HG03103 (cell line): ENCODE data around the gene PDE4DIP.
A peak's percentile ranks its signal among the peaks of the same experiment; 100 is the strongest.
"Not testable (repeated sequence)": the region's sequence is repeated elsewhere in the genome, so short reads cannot be mapped to it uniquely, and the experiment has no call there.

Experiments
- ATAC-seq: cut with Tn5 transposase; IDR thresholded peaks from one replicate; pipeline ENCODE4 v1.9.1; 2021; ENCODE audit warnings: low read depth; ENCODE audit not compliant: unreplicated experiment

Gene PDE4DIP

DNA sequence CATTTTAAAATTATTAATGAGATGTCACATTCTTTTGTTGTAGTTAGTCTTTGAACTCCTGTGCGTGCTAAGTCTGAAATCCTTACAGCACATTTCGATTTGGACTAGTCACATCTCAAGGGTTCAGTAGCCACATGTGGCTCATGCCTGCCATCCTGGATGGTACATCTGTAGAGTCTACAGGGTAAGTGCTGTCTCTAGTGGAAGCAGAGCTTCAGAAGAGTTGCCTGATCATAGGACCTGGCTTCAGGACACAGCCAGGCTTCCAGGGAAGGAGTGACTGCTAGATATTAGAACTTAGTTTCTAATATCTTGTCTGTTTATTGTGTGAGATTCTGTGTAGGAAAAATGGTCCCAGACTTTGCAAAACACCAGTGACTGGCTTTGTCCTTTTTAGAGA, 72.0 kb downstream of the PDE4DIP start:
- ATAC-seq = not testable (repeated sequence)

DNA sequence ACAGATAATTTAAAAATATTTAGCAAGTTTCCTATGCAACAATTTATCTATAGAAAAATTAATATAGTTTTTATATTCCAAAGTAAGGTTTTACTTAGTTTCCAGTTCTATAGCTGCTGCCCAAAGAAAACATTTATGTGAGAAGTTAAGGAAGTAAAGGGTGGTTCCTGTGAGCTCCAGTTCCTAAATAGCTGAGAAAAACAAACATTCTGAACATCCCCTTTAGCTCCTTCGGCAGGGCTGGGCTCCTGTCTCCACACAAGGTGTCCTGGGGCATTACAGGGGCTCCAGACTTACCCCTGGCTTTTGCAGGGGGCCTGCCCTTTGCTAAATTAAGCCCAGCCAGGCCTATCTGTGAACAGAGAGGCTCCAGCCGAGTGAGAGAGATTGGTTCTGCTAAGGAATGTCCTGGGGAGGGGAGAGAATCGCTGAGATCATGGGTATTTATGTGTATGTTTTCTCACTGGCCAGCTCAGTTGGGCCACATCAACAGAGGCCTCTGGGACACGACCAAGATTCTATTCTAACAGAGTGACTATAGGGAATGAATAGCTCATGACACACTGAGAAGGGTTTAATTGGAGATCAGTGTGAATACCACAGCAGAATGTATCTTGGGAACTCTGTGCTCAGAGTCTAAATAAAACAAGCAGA, 72.6 kb downstream of the PDE4DIP start:
- ATAC-seq = not testable (repeated sequence)

DNA sequence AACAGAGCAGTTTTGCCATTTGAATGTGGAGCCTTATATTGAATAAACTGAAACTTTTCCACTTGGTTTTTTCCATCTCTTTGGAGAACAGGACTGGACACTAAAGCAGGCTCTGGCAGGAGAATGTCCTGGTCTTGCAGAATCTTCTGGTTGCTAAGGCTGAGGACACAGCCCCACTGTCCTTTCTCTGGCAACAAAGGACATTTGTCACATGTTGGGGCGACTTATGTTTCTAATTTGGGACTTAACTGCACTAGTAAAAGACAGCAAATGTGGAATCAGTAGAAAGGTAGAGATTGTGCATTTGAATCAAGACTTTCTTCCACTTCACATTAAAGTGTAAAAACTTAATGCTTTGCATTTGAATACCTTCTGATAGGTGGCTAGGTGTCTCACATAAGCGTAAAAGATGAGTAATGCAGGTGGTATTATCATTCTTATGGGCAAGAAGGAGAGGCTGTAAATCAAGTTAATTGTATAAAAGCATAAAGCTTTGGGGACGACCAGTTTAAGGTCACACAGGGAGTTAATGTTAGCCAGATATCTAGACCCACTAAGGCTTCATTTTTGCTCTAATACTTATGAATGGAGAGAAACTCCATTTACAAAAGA, 74.7 kb downstream of the PDE4DIP start:
- not testable (repeated sequence) for ATAC-seq

DNA sequence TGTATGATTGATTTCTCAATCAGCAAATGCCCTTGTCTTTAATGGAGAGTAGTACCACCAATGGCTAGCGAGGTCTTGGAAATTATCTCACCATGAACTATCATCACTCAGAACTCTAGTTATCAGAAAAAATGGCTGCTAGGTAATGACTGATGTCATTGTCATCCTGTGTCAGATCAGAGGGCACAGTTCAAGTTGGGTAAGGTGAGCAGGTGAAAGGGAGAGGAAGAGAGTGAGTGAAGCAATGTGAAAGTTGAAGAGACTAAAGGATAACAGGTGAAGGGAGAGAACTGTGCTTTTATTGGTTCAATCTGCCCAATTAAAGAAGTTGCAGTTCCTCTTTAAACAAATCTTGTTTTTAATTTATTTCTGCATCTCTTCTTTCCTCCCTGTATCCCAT, 76.8 kb downstream of the PDE4DIP start:
- not testable (repeated sequence) for ATAC-seq

DNA sequence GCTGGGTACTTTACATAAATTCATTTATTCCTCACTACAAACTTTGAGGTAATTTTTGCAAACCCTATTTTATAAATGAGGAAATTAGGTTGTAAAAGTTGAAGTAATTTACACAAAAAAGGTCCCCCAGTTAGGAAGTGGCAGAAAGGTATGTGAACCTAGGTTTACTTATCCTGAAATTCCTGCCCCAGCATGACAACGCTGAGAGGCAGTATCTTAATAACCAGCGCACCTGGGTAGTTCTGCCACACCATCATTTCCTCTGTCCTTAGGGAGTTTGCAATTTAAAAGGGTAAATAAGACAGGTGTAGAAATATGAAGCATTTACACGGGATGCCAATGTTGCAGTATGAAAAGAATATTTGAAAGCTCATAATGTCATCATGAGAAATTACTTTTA, 79.6 kb downstream of the PDE4DIP start:
- not testable (repeated sequence) for ATAC-seq

DNA sequence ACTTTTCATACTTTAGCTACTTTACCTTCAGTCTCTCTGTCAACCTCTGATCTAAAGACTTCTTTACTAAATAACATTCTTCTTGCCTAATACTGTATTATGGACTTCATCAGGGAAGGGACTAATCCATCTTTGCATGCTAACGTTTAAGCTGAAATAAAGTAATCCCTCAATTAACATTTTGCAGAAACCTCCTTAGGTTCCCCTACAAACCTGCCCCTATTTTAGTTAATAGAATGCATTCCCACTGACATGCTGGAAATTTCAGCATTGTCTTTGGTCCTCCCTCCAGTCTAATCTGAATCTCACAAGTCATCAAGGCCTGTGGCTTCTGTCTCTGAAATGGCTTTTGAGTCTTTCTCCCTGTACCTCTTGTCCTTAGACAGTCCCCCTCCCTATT, 83.4 kb downstream of the PDE4DIP start:
- not testable (repeated sequence) for ATAC-seq

DNA sequence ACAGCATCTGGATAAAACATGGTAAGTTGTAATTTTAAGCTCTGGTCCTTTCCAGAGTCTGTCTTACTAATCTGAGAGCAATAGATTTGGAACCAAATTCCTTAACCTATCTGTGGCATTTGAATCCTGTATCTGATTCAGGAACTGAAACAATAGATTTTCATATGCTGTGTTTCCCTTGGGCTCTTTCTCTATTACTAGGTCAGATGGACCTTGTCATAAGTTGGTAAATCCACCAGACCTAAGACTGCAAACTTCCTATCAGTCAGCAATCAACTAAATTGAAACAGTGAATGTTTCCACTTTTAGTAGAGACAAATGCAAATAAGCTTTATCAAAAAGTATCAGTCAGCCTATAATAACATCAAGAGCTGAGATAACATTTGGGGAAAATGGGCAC, 85.0 kb downstream of the PDE4DIP start:
- ATAC-seq = not testable (repeated sequence)

DNA sequence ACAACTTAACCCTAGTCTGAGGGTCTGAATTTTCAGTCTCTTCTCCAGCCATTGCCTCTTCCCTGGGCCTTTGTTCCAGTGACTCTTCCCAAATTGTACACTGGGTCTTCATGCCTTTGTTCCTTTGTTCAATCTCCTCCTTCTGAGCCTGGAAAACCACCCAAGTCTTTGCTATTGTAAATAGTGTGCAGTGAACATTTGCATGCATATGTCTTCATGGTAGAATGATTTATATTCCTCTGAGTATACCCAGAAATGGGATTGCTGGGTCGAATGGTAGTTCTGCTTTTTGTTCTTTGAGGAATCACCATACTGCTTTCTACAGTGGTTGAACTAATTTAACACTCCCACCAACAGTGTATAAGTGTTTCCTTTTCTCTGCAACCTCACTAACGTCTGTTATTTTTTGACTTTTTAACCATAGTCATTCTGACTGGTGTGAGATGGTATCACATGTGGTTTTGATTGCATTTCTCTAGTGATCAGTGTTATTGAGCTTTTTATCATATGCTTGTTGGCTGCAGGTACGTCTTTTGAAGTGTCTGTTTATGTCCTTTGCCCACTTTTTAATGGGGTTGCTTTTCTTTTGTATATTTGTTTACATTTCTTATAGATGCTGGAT, 91.3 kb downstream of the PDE4DIP start:
- not testable (repeated sequence) for ATAC-seq

DNA sequence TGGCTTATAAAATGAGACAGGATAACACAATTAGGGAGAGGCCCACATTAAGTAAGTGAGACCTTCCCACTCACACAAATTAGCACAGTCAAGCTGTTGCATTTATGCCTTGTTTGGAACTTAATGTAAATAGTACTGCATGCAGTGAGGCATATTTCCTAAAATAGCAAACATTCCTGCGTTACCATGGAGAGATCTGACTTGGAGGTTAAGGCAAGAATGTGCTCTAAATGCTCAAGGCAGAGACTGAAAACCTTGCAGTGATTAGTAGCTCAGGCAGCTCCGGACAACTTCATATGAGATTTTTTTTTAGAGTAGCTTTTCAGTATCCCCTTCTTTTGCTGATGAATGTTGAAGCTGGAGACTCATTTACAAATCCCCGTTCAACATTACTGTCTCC, 98.7 kb downstream of the PDE4DIP start:
- ATAC-seq = not testable (repeated sequence)

DNA sequence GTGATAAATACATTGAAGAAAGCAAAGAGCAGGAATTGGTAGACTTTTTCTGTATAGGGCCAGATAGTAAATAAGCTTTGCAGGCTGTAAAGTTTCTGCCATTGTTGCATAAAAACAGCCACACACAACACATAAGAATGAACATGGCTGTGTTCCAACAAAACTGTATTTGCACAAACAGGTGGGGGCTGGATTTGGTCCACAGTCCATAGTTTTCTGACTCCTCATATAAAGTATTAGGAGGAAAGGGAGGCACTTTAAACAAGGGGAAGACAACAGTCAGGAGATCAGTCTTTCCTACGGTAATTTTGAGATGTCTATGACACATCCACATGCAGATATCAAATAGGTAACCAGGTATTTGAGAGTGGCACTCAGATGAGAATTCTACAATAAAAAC, 100.9 kb downstream of the PDE4DIP start:
- ATAC-seq = not testable (repeated sequence)

DNA sequence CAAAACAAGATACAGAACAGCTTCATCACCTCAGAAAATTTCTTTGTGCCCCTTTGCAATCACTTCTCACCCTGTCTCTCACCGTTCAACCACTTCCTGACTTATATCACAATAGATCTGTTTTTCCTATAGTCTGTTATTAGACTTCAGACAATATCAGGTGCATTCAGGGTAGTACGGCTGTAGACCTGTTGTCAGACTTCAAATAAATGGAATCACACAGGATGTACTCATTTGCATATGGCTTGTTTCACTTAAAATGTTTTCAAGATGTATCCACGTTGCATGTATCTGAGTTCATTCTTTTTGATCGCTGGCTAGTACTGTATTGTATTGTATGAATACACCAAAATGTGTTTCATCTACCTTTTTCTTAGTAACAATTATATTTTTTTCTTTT, 104.5 kb downstream of the PDE4DIP start:
- ATAC-seq = not testable (repeated sequence)

DNA sequence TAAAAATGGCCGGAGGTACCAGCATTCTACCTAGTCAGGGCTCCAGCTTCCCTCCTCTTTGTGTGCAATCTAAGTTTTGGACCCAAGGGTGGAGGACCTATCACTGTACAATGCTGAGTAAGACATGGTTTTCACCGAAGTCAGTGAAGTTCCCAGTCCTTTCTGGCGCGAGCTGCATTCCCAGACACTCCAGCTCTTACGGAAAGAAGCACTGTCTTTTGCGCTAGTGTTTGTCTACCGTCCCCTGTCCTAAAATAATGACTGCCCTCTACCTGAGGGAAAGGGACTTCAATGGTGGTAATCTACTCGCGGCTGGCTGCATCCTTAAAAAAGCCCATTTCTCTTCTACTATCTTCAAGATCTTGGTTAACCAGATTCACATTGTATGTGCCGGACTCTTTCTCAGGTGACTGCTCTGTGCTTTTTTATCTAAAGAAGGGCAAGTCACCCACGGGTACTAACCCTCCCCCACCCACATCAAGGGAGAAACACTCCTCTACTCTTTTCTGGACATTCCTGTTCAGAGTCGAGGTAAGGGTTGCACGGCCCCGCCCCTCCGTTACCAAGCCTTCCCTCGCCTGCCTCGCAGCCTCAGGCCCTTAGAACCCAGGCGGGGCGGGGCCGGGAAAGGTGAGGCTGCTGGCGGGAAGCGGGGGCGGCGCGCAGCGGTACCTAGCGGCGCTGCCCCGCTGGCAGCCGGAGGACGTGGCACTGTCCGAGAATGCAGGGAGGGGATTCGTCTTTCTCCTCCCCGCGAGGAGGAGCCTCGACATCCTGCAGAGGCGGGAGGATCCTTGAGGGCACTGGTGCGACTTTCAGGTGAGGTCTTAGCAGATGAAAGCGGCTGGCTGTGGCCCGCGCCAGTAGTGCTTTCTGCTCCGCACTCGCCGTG, 107.4 kb downstream of the PDE4DIP start:
- peak; percentile 55 for ATAC-seq

DNA sequence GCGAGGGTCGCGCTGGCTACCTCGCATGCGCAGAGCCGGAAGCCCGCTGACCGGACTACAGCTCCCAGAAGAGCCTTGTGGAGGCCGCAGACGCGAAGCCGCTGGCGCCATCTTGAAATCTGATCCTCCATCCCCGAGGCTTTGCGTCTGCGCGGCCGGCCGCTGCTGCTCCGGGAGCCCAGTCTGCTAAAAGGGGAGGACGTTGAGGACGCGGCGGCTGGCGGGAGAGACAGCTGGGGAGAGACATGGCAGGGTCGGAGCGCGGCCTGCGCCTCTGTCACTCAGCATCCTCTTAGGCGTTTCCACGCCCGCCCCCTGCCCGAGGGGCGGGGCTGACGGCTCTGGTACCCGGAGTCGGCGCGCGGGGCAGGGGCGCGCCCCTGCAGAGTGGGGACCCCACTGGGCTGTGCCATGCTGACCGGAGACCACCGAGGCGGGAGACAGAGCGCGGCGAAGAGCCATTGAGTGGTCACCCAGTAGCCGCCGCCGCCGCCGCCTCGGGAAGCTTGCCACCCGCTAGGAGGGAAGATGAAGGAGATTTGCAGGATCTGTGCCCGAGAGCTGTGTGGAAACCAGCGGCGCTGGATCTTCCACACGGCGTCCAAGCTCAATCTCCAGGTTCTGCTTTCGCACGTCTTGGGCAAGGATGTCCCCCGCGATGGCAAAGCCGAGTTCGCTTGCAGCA, 108.2 kb downstream of the PDE4DIP start:
- ATAC-seq = peak; percentile 62

DNA sequence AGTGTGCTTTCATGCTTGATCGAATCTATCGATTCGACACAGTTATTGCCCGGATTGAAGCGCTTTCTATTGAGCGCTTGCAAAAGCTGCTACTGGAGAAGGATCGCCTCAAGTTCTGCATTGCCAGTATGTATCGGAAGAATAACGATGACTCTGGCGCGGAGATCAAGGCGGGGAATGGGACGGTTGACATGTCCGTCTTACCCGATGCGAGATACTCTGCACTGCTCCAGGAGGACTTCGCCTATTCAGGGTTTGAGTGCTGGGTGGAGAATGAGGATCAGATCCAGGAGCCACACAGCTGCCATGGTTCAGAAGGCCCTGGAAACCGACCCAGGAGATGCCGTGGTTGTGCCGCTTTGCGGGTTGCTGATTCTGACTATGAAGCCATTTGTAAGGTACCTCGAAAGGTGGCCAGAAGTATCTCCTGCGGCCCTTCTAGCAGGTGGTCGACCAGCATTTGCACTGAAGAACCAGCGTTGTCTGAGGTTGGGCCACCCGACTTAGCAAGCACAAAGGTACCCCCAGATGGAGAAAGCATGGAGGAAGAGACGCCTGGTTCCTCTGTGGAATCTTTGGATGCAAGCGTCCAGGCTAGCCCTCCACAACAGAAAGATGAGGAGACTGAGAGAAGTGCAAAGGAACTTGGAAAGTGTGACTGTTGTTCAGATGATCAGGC, 108.8 kb downstream of the PDE4DIP start:
- not testable (repeated sequence) for ATAC-seq

DNA sequence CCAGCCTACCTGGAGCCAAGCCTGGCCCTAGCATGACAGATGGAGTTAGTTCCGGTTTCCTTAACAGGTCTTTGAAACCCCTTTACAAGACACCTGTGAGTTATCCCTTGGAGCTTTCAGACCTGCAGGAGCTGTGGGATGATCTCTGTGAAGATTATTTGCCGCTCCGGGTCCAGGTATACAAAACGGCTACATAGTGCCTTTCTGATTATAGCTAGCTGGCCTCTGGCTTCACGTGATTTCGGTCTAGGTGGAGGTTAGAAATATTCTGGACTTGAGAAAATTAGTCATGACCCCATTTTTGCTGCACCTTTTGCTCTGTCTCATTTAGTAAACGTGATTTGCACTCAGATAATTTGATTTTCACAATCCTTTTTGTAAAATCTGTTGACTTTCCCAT, 109.5 kb downstream of the PDE4DIP start:
- ATAC-seq = not testable (repeated sequence)

DNA sequence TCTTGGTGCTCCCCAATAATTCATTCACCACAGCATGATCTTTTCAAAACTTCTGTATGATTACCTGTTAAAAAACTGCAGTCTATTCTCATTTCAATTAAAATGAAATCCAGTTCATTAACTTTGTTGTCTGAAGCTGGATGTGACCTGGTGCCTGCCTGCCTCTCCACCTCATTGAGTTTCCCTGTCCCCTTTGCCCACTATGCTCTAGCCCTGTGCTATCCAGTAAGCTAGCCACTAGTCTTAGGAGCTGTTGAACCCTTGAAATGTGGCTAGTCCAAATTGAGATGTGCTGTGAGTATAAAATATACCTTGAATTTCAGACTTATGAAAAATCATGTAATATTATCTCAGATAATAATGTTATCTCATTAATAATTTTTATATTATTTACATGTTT, 114.1 kb downstream of the PDE4DIP start:
- ATAC-seq = not testable (repeated sequence)

DNA sequence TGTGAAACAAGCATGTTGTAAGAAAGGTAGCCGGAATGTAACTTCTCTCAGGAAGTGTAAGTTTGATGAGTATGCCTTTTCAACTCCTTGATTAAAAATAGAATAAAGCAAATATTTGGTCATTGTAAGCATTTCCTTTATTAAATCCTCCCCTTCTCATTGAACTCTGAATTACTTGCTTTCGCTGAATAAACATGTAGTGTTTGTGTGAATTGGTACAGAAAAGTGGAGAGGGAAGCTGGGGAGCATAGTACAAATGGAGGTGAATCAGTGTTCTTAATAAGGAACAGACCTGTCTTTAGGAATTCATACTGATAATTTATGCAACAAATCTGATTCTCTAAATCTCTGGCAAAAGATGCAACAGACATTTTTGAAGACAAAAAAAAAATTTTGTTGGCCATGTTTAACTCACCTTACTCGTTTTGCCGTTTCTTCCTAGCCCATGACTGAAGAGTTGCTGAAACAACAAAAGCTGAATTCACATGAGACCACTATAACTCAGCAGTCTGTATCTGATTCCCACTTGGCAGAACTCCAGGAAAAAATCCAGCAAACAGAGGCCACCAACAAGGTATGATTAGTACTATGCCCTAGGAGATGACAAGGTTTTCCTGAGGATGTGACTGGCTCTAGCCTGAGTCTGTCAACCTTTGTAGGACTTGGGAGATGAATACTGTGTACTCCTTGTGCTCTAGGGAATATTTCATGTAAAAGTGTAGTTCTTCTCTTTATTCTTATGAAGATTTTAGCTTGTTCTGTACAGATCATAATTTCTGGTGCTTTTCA, 116.2 kb downstream of the PDE4DIP start:
- not testable (repeated sequence) for ATAC-seq

DNA sequence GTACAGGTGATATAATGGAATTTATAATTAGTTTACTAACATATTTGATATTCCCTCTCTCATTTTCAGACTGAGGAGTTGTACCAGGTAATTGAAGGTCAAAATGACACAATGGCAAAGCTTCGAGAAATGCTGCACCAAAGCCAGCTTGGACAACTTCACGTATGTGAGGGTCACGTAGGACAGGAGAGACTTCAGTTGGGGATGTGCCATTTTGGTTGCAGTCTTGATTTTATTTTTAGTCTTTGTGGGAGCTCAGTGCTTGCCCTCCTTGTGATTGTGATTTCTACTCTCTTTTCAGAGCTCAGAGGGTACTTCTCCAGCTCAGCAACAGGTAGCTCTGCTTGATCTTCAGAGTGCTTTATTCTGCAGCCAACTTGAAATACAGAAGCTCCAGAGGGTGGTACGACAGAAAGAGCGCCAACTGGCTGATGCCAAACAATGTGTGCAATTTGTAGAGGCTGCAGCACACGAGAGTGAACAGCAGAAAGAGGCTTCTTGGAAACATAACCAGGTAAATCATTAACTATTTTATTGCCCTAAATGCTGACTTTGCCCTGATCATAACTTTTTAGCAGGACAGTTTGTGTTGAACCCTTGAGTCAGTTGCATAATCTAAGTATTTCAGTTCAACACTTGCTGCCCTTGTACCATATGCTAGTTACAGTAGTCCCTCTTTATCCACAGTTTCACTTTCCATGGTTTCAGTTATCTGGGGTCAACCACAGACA, 118.1 kb downstream of the PDE4DIP start:
- ATAC-seq = not testable (repeated sequence)
